Posterior cingulate gyrus (tissue), 11 donors: Measurements from ENCODE around the gene SAYSD1.
A peak's percentile ranks its signal among the peaks of the same experiment; 100 is the strongest.
"Not testable (repeated sequence)": the region's sequence is repeated elsewhere in the genome, so short reads cannot be mapped to it uniquely, and the experiment has no call there.

Source experiments
- DNase-seq, 10 donors: peaks; one replicate each; pipeline versions ENCODE4 v3.0.0 to v3.0.0-alpha.2; 2020 to 2021; ENCODE audit warnings: mixed read lengths in 3 of 10
- intact Hi-C: fragments of 100-400 bp; cut with DNase I; formaldehyde crosslinking; loops from one replicate; pipeline ENCODE4 v1.15.1; 2023

Gene SAYSD1

GRCh38 chr6:39114704-39115599, at the start of gene SAYSD1:
Gene SAYSD1, minus strand, starts transcription at chr6:39115186. Its CDS starts 97 bp downstream, at chr6:39115089.
- DNase-seq = peak; percentile 81 to 98 (median 89)
- intact Hi-C loops = loop anchor here (5.0 to 10.0 kb wide), 2 partner anchors 413 to 1950 kb away; partner anchors contain the start of gene GLO1

GRCh38 chr6:39157511-39157910, 42.5 kb upstream of the SAYSD1 start:
- intact Hi-C loops = no loop called here
- peak in 1 of 10 donors; percentile 16 for DNase-seq

- intact Hi-C loops = no loop called here
- peak in 1 of 10 donors; percentile 16 for DNase-seq
These were observed 41.8 kb upstream of the SAYSD1 start for GRCh38 chr6:39156801-39157200.

- DNase-seq = no peak
- intact Hi-C loops = no loop called here
These were observed 39.7 kb upstream of the SAYSD1 start for GRCh38 chr6:39154705-39155104.

GRCh38 chr6:39153766-39154397, 38.9 kb upstream of the SAYSD1 start:
- intact Hi-C loops = no loop called here
- no peak for DNase-seq

- DNase-seq = peak in 1 of 10 donors; percentile 8
- intact Hi-C loops = no loop called here
These were observed 37.3 kb upstream of the SAYSD1 start for GRCh38 chr6:39152262-39152661.

- DNase-seq = no peak
- intact Hi-C loops = no loop called here
These were observed 36.2 kb upstream of the SAYSD1 start for GRCh38 chr6:39151211-39151610.

- no peak for DNase-seq
- intact Hi-C loops = no loop called here
These were observed 29.6 kb upstream of the SAYSD1 start for GRCh38 chr6:39144481-39145173.

- intact Hi-C loops = no loop called here
- DNase-seq = no peak
These were observed 28.4 kb upstream of the SAYSD1 start for GRCh38 chr6:39143238-39143930.

GRCh38 chr6:39140556-39141167, 25.7 kb upstream of the SAYSD1 start:
- no peak for DNase-seq
- intact Hi-C loops = no loop called here

- DNase-seq = no peak
- intact Hi-C loops = no loop called here
These were observed 22.3 kb upstream of the SAYSD1 start for GRCh38 chr6:39137245-39137644.

GRCh38 chr6:39136207-39136606, 21.2 kb upstream of the SAYSD1 start:
- DNase-seq, intact Hi-C loops: not testable (repeated sequence)

- intact Hi-C loops, DNase-seq: not testable (repeated sequence)
These were observed 19.8 kb upstream of the SAYSD1 start for GRCh38 chr6:39134761-39135160.

- intact Hi-C loops = no loop called here
- no peak for DNase-seq
These were observed 15.7 kb upstream of the SAYSD1 start for GRCh38 chr6:39130691-39131090.

- intact Hi-C loops = no loop called here
- DNase-seq = no peak
These were observed 13.8 kb upstream of the SAYSD1 start for GRCh38 chr6:39128832-39129231.

- intact Hi-C loops = no loop called here
These were observed 13.1 kb upstream of the SAYSD1 start for GRCh38 chr6:39128106-39128505.

GRCh38 chr6:39124114-39124513, 9.1 kb upstream of the SAYSD1 start:
- DNase-seq = no peak
- intact Hi-C loops = no loop called here

More at GRCh38 chr6:39128106-39128505, 13.1 kb upstream of the SAYSD1 start:
- DNase-seq = peak in 1 of 10 donors; percentile 8

- DNase-seq = no peak
- intact Hi-C loops = loop anchor here (10.0 kb wide), 1 partner anchor 1946 kb away; no protein-coding TSS in a partner anchor
These were observed 3.9 kb upstream of the SAYSD1 start for GRCh38 chr6:39118921-39119320.

- DNase-seq = no peak
- intact Hi-C loops = loop anchor here (5.0 to 10.0 kb wide), 2 partner anchors 412 to 1950 kb away; partner anchors contain the start of gene GLO1
These were observed 640 bp downstream of the SAYSD1 start for GRCh38 chr6:39114388-39114703.

GRCh38 chr6:39113788-39114187, 1.2 kb downstream of the SAYSD1 start:
- DNase-seq = no peak
- intact Hi-C loops = loop anchor here (5.0 to 10.0 kb wide), 2 partner anchors 411 to 1951 kb away; partner anchors contain the start of gene GLO1
